ENCODE data around the gene AGAP3. TPM values are rescaled to one million over a fixed set of nuclear protein-coding genes. Genes with fewer than 3 reads are reported as not detected.

Gene AGAP3
- total RNA-seq, 1 experiment from 2014 or later: 126 TPM

DNA sequence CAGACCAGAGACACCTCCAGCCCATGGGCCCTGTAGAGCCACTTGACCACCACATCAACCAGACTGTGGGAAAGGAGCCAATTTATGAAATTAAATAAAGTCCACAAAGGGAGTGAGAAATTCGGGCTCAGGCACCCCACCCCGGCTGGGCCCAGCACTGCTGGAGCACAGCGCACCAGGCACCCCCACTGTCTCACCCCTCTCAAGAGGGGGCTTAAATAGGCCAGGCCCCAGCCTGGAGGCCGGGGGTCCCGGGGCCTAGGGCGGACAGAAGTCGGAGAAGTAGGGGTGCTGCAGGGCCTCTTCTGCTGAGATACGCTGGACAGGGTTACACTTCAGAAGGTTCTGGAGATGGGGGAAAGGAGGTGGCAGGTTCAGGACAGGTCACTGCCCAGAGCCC lies 32.5 kb upstream of the AGAP3 start:
- no peaks in the 10 kb centered on the region for H3K36me3 ChIP-seq (ENCODE audit: control insufficient read depth in 1 of 2, insufficient read depth in 2 of 2, low read length in 2 of 2)
- no peak overlapping the region for H3K4me3 ChIP-seq (replicated peaks in 1 of 2; ENCODE audit: low read depth in 1 of 2, low read length in 2 of 2)
- RAD21 ChIA-PET (ENCODE audit: low non-redundant PET in 1 of 2, low total read pairs in 2 of 2, uncharacterized antibody in 2 of 2, unreplicated experiment in 2 of 2): no interaction called here
- H3K4me1 ChIP-seq (ENCODE audit: control insufficient read depth in 1 of 2, insufficient read depth in 2 of 2, low read length in 2 of 2): peaks cover 9 to 14% of the 10 kb centered on the region in 2 experiments
- no peaks in the 10 kb centered on the region for H3K9me3 ChIP-seq (ENCODE audit: control insufficient read depth in 1 of 2, insufficient read depth in 1 of 2, low read depth in 1 of 2, low read length in 2 of 2)
- H3K79me2 ChIP-seq (ENCODE audit: insufficient read depth, low read length): no peaks in the 10 kb centered on the region
- H3K27me3 ChIP-seq (ENCODE audit: insufficient read depth, low read length): no peaks in the 10 kb centered on the region
- BruUV-seq (replicated peaks): no TSS peak
- no peak overlapping the region for H2AFZ ChIP-seq (ENCODE audit: low read depth, low read length, poor library complexity, severe bottlenecking)
- POLR2A ChIA-PET: no interaction called here
- CTCF ChIA-PET: no interaction called here
- H3K27ac ChIP-seq (ENCODE audit: low read depth, low read length): no peak overlapping the region
- H3K4me2 ChIP-seq (ENCODE audit: low read length): no peak overlapping the region
- H4K20me1 ChIP-seq (ENCODE audit: insufficient read depth): no peaks in the 10 kb centered on the region
- ATAC-seq: no peak
- intact Hi-C loops (cut with micrococcal nuclease): no loop called here
- H3K9ac ChIP-seq (ENCODE audit: low read length): no peak overlapping the region
- TF ChIP-seq, protein P1, sequence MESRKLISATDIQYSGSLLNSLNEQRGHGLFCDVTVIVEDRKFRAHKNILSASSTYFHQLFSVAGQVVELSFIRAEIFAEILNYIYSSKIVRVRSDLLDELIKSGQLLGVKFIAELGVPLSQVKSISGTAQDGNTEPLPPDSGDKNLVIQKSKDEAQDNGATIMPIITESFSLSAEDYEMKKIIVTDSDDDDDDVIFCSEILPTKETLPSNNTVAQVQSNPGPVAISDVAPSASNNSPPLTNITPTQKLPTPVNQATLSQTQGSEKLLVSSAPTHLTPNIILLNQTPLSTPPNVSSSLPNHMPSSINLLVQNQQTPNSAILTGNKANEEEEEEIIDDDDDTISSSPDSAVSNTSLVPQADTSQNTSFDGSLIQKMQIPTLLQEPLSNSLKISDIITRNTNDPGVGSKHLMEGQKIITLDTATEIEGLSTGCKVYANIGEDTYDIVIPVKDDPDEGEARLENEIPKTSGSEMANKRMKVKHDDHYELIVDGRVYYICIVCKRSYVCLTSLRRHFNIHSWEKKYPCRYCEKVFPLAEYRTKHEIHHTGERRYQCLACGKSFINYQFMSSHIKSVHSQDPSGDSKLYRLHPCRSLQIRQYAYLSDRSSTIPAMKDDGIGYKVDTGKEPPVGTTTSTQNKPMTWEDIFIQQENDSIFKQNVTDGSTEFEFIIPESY (IDR thresholded peaks at IDR 0.05; ENCODE audit: extremely low read depth, insufficient replicate concordance, low read length): no peak
- TF ChIP-seq MAX (IDR thresholded peaks at IDR 0.05) (no peak), ZNF274 (IDR thresholded peaks at IDR 0.05; ENCODE audit: low read depth, low read length) (no peak), ELF1 (IDR thresholded peaks at IDR 0.05; ENCODE audit: borderline replicate concordance, low read depth) (no peak), RAD21 (IDR thresholded peaks at IDR 0.05; ENCODE audit: low read depth) (no peak), POLR2A (IDR thresholded peaks at IDR 0.05; ENCODE audit: borderline replicate concordance, extremely low read depth, insufficient read depth, insufficient read length) (no peak), SIN3A (IDR thresholded peaks at IDR 0.05; ENCODE audit: low read depth) (no peak), CBX3 (IDR thresholded peaks at IDR 0.05; ENCODE audit: low read depth) (no peak), ZFX (IDR thresholded peaks at IDR 0.05) (no peak), TCF7L2 (IDR thresholded peaks at IDR 0.05; ENCODE audit: borderline replicate concordance, extremely low read depth, insufficient read depth, insufficient read length) (no peak), CEBPB (IDR thresholded peaks at IDR 0.05; ENCODE audit: low read depth) (no peak), JUND (IDR thresholded peaks at IDR 0.05) (no peak), EGR1 (IDR thresholded peaks at IDR 0.05; ENCODE audit: low read depth) (no peak), FOSL1 (IDR thresholded peaks at IDR 0.05; ENCODE audit: low read depth) (no peak), YY1 (IDR thresholded peaks at IDR 0.05; ENCODE audit: extremely low read depth, insufficient replicate concordance, low read depth, low read length) (no peak), REST (IDR thresholded peaks at IDR 0.05; ENCODE audit: low read depth) (no peak), SP1 (IDR thresholded peaks at IDR 0.05; ENCODE audit: low read depth) (no peak), EZH2 (IDR thresholded peaks at IDR 0.05) (no peak)
- no peak for DNase-seq (ENCODE audit: low read depth, low spot score)
- no peaks in the 10 kb centered on the region for H3K9me2 ChIP-seq (ENCODE audit: insufficient read depth)
